Mucosa of descending colon (tissue), 3 donors: ENCODE measurements around the gene ART5. TPM values are rescaled to one million over a fixed set of nuclear protein-coding genes. Genes with fewer than 3 reads are reported as not detected.
"Not testable (repeated sequence)": the region's sequence is repeated elsewhere in the genome, so short reads cannot be mapped to it uniquely, and the experiment has no call there.

Experiments
- ATAC-seq: fragments of 200-7000 bp; cut with Tn5 transposase; one replicate; pipeline ENCODE4 v1.9.1; 2020; ENCODE audit warnings: mild to moderate bottlenecking, moderate library complexity
- DNase-seq, 3 donors: peaks; one replicate each; pipeline ENCODE4 v3.0.0-alpha.2; 2020
- H3K36me3 ChIP-seq: fragments of 200-600 bp; one replicate; pipeline ENCODE4 v1.8.0; 2021; ENCODE audit warnings: low read depth, mild to moderate bottlenecking
- H3K4me1 ChIP-seq: fragments of 200-600 bp; one replicate; pipeline ENCODE4 v1.8.0; 2021; ENCODE audit warnings: low read depth, mild to moderate bottlenecking
- H3K4me3 ChIP-seq: fragments of 200-600 bp; one replicate; pipeline ENCODE4 v1.8.0; 2021; ENCODE audit warnings: mild to moderate bottlenecking
- H3K9me3 ChIP-seq: fragments of 200-600 bp; one replicate; pipeline ENCODE4 v1.8.0; 2021; ENCODE audit warnings: mild to moderate bottlenecking
- intact Hi-C, 2 donors: fragments of 100-400 bp; cut with DNase I in 1 of 2; cut with micrococcal nuclease in 1 of 2; formaldehyde crosslinking; loops; one replicate each; pipeline versions ENCODE4 v1.11.0 to v1.11.1; 2022; cut with DNase I, micrococcal nuclease
- total RNA-seq, 3 donors: library from RNA; stranded (reverse); fragmentation: NEBNext Ultra II Directional in 2 of 3; extraction: Animal tissue kit (Norgen Biotek cat#: 25700) in 2 of 3; gene quantifications; one replicate each; pipeline versions ENCODE4 v1.2.1 to v1.2.4, GENCODE V29; 2021 to 2023
- TF ChIP-seq, protein P1 (sequence below): fragments of 200-600 bp; IDR thresholded peaks from one replicate; pipeline ENCODE4 v1.8.0; 2022; ENCODE audit warnings: antibody characterized with exemption, mild to moderate bottlenecking
- donor health status: DM: no; HTN: no; CAD: no; lungs with moderate emphysema.
- donor health status: DM: no; HTN: no; CAD: no.
- donor health status: DM: no; HTN: yes; CAD: no.

The ART5 gene
- total RNA-seq, 3 donors from 2014 or later = not detected

DNA sequence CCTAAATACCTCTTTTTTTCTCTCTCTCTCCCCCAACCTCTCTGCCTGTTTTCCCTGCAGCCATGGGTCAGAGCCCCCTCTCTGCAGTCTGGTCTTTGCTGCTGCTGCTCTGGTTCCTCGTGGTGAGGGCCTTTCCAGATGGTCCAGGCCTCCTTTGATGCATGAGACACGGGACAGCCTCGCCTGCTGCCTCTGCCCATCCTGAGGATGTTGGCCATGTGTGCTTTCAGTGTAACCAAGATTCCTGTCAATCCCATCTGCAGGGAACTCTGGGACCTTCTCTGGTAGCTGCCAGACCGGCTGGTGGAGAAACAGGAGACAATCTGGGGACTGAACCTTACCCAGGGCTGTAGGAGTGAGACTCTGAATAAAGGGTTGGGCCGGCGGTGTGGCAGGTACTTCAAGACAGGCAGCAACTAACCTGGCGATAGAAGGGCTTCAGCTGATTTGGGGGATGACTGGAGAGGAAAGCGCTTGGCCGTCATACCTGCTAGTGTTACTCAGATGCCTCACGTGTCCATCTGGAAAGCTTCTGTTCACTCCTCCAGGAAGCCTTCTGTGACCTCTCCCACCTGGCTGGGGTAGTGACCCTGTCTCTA lies 22.3 kb upstream of the ART5 start:
- DNase-seq (no peak), ATAC-seq (no peak)
- Histone ChIP-seq H3K9me3 (no peaks in the 10 kb centered on the region), H3K36me3 (no peaks in the 10 kb centered on the region), H3K4me3 (no peak overlapping the region), H3K4me1 (no peaks in the 10 kb centered on the region)
- TF ChIP-seq, protein P1, sequence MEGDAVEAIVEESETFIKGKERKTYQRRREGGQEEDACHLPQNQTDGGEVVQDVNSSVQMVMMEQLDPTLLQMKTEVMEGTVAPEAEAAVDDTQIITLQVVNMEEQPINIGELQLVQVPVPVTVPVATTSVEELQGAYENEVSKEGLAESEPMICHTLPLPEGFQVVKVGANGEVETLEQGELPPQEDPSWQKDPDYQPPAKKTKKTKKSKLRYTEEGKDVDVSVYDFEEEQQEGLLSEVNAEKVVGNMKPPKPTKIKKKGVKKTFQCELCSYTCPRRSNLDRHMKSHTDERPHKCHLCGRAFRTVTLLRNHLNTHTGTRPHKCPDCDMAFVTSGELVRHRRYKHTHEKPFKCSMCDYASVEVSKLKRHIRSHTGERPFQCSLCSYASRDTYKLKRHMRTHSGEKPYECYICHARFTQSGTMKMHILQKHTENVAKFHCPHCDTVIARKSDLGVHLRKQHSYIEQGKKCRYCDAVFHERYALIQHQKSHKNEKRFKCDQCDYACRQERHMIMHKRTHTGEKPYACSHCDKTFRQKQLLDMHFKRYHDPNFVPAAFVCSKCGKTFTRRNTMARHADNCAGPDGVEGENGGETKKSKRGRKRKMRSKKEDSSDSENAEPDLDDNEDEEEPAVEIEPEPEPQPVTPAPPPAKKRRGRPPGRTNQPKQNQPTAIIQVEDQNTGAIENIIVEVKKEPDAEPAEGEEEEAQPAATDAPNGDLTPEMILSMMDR = no peak
- intact Hi-C loops = no loop called here

GRCh38 chr11:3662856-3663255 lies 21.1 kb upstream of the ART5 start:
- no peak overlapping the region for H3K4me3 ChIP-seq
- ATAC-seq (no peak), DNase-seq (no peak)
- no peaks in the 10 kb centered on the region for H3K36me3 ChIP-seq
- TF ChIP-seq, protein P1 = no peak
- intact Hi-C loops = no loop called here
- H3K9me3 ChIP-seq = no peaks in the 10 kb centered on the region
- no peaks in the 10 kb centered on the region for H3K4me1 ChIP-seq

DNA sequence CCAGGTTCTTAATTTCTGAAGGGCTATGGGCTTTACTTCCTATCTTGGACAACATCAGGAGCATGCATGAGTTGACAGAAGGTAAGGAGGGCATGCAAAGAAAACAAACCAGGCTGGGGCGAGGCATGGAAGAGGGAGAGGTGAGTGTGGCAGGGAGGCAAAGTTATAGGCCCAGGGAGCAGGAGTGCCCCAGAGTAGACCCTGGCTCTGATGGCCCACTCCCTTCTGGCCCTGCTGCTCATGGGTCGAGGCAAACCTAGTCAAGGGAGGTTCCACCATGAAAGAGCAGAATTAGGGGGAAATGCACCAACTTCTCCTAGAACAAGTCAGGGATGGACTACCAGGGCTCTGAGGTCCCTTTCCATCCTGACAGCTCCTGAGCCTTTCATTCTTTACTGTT lies 19.2 kb upstream of the ART5 start:
- H3K4me1 ChIP-seq = no peaks in the 10 kb centered on the region
- TF ChIP-seq, protein P1 = no peak
- no peak for ATAC-seq
- no peak for DNase-seq
- H3K9me3 ChIP-seq = no peaks in the 10 kb centered on the region
- intact Hi-C loops = no loop called here
- no peaks in the 10 kb centered on the region for H3K36me3 ChIP-seq
- H3K4me3 ChIP-seq = no peak overlapping the region

GRCh38 chr11:3659595-3660515 lies 18.1 kb upstream of the ART5 start:
- Histone ChIP-seq H3K36me3 (no peaks in the 10 kb centered on the region), H3K9me3 (no peaks in the 10 kb centered on the region), H3K4me1 (no peaks in the 10 kb centered on the region), H3K4me3 (no peak overlapping the region)
- ATAC-seq (peak; percentile 34), DNase-seq (no peak)
- TF ChIP-seq, protein P1 = no peak
- intact Hi-C loops = no loop called here

GRCh38 chr11:3658252-3658651 lies 16.5 kb upstream of the ART5 start:
- no peaks in the 10 kb centered on the region for H3K4me1 ChIP-seq
- TF ChIP-seq, protein P1 = no peak
- no peaks in the 10 kb centered on the region for H3K36me3 ChIP-seq
- H3K9me3 ChIP-seq = no peaks in the 10 kb centered on the region
- intact Hi-C loops = no loop called here
- DNase-seq = no peak
- H3K4me3 ChIP-seq = no peak overlapping the region
- no peak for ATAC-seq

GRCh38 chr11:3657331-3657730 lies 15.5 kb upstream of the ART5 start:
- intact Hi-C loops, ATAC-seq, H3K36me3 ChIP-seq, H3K4me1 ChIP-seq, H3K4me3 ChIP-seq, H3K9me3 ChIP-seq, DNase-seq: not testable (repeated sequence)
